Activated CD4-positive, alpha-beta T cell treated with anti-CD3 and anti-CD28 coated beads, Interleukin-2, amount 50 U/mL, for 1 hour (primary cell): Measurements from ENCODE around the gene KCNB1.

Experiments
- DNase-seq: peaks from one replicate; pipeline ENCODE4 v3.0.0-alpha.2; 2020

Gene KCNB1

DNA sequence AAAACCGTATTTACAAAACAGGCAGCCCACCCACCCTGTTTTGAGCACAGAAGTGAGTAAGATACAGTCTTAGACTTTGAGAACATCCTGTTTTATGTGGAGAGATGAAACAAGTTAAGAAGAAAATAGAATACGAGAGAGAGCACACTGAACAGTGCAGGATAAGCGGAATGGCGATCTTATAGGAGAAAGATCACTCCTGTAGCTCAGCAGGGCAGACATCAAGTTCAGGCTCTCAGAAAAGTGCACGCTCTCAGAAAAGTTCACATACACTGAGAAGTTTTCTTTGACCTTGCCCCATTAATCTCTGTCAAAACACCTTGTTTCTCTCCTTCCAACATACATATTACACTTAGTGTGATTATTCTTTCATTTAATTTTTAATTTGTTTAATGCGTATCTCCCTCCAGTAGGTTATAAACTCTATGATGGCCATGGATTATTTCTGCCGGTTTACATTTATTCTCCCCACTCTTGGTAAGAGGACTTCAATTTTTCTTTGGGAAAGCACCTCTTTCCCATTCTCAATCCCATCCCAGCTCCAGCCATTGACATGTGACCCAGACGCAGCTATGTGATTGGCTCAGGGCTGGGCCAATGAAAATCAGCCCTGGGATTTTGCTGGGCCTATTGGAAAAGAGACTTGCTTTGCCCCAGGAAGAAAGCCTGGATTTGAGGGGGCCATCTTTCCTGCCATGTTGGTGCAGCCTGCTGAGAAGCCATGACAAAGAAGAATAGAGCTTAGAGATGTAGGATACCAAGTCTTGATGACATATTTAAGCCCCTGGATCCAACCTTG is 16.2 kb downstream of the KCNB1 start:
- no peak for DNase-seq

DNA sequence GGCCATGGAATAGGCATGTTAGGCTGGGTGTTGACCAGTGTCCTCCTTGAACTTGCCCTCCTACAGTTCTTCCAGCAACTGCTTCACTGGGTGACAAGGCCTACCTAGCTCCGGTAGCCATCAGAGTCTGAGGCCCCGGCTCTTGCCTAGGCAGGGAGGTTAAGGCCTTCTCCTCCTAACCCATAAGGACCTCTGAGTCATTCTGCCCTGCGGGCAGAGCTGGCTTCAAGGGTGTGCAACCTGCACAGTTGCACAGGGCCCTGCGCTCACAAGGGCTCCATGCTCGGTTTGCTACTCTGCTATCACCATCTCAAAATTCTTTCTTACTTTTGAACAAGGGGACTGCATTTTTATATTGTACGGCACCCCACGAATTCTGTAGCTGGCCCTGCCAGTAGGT is 17.9 kb downstream of the KCNB1 start:
- no peak for DNase-seq

DNA sequence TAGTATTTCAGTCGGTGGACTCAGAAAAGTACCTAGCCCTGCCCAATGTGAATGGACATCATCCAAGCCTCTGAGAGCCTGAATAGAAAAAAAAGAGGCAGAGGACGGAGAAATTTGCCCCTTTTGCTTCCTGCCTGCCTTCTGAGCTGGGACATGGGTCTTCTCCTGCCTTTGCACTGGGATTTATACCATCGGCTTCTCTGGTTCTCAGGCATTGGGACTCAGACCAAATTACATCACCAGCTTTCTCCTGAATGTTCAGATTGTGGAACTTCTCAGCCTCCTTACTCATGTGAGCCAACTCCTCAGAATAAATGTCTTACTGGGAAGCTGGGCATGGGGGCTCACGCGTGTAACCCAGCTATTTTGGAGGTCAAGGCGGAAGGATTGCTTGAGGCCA is 19.8 kb downstream of the KCNB1 start:
- DNase-seq, result no peak

DNA sequence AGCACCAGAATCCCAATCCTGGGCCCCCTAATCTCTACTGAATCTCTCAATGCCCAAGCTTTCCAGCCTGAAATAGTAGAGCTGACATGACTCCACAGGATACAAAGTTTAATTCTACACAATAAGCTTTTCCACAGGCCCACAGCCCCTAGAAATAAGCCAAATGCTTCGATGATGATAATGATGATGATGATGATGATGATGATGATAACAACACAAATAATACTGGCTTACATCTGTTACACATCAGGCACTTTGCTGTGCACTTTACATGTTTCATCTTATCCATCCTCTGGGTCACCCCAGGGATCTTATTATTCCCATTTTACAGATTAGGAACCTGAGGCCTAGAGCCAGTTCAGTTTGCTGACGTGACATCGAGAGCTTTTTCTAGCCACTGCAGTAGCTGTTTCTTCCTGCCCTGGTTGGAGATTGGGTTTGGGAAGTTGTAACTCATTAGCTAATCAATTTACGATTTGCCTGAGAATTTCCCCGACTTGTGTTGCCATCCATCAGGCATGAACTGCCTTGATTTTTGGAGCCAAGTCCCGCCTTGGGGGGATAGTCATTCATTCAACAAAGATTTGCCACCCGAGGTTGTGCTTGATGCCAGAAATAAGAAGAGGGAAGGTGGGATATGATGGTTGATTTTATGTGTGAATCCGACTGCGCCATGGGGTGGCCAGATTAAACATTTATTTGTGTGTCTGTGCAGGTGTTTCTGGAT is 20.4 kb downstream of the KCNB1 start:
- no peak for DNase-seq

DNA sequence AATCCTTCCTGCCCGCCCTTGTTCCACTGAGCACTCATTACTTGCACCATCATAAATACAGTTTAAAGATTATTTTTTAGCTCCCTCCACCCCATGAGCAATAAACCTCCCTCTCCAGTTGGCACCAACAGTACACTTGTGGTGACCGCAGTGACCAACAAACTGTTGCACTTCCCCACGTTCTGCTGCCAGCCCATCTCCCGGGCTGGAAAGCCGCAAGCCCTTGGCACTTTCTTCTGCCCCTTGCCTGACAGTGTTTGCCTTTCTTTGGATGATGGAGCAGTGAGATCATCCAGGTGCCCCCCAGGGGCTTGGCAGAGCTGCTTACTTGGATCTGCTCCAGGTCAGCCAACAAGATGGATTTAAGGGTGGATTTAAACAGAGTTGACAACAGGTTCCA is 21.6 kb downstream of the KCNB1 start:
- no peak for DNase-seq

DNA sequence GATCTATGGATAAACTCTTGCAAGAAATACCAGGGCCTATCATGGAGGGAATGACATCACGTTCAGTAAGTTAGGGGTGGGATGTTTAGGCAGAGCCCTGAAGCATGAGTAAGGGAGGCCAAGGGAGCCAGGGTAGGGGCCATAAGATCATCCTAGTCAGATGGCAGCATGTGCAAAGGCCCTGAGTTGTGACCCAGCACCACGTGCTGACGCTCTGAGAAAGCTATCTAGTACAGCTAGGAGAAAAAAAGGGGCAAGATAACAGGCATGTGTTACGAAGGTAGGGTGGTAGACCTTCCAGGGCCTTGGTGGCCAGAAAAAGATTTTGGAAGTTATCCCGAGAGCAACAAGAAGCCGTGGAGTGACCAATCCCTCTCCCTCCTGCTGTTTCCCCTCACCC is 22.3 kb downstream of the KCNB1 start:
- no peak for DNase-seq

DNA sequence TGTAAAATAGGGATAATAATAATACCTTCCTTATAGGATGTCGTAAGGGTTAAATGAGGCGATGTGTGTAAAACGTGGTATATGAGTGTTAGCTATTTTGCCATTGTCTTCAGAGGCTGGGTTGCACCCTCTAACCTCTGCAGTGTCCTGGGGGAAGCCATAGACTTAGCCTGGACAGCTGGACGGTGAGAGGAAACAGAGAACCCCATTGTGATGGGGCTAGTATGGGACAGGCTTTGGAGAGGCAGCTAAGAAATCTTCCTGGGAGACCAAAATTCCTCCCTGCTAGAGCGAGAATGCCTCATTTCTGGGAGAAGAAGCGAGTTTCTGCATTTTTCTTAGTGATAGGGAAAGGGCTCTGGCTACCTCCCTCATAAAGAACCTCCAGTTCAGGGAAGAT is 22.8 kb downstream of the KCNB1 start:
- no peak for DNase-seq

DNA sequence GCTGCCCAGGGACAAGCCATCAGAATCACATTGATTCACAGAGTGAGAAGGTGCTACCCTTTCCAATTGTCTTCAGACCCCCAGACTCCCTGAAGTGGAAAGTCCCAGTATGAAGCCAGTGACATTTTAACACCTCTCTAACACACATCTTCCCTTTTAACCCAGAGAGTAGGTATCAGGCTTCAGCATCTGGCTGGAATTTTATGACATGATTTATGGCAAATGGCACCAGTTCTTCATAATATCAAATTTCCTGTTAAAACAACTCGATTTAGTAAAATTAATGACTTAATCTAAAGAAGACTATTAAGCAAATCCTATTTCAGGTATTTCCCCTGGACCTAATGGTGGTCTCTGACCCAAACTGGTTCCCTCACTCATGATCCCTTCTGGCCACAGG is 25.0 kb downstream of the KCNB1 start:
- DNase-seq, result no peak

DNA sequence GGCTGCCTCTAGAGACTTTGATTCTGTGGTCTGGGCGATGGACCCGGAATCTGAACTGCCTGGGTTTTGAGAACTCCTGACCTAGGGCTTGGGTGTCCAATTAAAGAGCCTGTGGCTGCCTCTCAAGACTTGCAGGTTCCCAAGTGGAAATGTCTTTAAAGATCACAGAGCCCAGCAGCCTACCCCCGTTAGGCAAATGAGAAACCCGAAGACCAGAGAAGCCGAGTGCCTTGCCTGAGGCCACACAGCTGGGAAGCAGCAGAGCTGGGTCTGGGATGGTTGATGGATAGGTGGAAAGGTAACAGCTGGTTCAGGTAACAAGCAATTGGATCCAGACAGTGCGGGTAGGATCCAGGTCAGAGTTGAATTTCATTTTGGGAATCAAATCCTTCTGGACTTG is 25.8 kb downstream of the KCNB1 start:
- DNase-seq, result no peak

DNA sequence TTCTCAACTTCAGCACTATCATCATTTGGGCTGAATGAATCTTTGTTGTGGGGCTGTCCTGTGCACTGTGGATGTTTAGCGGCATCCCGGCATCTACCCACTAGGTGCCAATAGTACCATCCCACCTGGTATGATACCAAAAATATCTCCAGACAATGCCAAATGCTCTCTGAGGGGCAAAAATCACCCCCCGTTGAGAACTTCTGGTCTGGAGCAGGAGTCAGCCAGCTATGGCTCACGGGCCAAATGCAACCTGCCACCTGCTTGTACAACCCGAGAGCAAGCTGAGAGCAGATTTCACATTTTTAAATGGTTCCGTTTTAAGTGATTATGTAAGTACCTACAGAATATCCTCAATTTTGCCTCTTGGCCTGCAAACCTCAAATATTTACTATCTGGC is 26.8 kb downstream of the KCNB1 start:
- DNase-seq, result no peak

DNA sequence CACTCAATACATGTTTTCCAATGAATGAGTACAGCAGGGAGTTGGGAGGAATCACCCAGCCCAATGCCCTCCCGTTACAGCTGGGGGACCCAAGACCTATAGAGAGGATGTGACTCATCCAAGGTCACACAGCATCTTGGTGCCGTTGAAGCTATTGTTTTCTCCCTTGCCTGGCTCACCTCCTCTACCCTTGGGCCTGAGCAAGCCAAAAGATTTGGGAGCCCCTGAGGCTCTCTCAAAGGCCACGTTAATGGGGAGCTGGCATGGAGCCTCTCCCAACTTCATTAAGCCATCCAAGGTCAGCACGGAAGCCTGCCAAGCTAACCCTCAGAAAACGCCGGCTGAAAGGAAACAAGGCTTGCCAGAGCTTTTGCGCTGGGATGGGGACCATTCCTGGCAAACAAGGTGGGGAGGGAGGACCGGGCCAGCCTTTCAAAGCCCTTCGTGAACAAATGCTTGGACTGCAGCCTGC is 30.4 kb downstream of the KCNB1 start:
- no peak for DNase-seq

DNA sequence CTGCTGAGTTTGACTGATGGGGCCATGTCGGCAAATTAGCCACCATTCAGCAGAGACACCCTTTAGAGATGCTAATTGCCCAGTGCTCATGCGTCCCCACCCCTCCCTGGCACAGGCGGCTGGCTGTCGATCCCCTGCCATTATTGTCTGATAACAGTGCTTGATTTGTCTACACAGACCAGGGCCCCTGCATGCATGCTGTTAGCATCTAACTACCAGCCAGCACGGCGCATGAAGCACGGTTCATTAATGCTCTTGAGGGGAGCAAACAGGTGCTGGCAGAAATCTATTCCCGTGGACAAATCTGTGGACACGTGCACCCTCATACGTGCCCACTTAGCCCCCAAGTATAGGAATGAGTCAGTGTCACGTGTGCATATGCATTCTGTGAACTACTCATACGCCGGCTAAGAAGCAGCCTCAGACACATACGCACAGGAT is 32.2 kb downstream of the KCNB1 start:
- no peak for DNase-seq

DNA sequence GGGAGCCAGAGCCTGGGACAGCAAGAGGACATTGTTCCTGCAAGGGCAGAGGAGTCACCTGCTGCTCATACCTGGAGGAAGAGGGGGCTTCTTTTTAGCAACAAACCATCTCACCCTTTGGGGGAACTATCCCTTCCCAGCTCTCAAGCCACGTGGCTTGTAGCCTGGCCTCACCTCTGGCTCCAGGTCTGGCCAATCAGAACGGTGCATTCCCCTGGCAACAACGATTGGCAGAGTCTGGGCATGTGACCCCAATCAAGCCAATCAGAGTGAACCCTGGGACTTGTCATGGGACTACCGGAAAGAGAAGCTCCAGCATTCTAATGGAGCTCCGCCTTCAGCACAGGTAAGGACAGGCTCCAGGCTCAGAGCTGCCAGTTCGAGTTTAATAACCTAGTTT is 33.6 kb downstream of the KCNB1 start:
- no peak for DNase-seq

DNA sequence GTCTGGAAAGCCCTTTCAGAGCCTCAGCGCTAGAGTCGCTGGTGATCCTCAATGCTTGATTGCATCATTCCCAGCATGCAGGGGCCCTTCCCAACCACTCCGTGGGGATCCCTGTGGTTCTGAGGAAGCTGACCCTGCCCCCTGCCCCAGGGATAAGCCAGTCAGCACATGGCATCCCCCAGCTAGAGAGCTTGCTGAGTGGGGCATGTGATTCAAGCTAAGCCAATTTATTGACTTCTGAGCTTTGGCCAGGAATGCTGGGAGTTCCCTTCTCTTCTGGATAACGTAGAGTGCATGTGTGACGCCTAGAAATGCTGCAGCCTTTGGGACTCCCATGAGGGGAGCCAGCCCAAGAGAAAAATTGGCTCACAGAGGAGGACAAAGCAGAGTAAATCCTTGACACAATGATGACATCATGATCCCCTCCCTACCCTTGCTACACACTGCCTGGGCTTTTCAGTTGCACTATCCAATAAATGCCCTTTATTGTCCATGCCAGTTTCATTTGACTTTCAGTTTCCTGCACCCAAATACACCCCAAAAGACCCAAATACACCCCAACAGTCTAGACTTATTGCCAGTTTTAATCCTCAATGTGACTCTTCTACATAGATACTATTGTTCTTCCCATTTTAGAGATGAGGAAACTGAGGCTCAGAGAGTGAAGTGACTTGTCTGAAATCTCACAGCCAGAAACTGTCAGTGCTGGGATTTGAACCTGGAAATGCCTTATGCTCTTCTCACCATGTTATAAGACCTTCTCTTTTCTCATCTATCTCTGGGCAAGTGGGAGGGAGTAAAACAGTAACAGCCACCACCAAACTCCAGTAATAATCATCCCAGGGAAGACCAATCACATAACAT is 34.3 kb downstream of the KCNB1 start:
- no peak for DNase-seq

DNA sequence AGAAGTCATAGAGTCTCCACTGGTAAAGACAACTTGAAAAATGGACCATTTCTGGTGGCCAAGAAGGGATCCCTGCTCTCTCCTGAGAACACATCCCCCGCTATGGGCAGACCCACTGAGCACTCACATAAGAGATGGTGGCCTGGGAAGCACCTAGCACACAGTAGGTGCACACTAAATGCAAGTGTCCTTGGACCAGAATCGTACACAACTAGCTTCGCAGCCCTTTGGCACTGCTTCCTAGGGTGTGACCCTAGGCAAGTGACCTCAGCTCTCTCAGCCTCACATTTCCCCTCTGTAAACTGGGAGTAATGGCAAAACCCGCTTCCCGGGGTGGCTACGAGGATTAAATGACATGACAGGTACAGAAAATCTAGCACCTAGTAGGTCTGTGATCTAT is 35.1 kb downstream of the KCNB1 start:
- no peak for DNase-seq

DNA sequence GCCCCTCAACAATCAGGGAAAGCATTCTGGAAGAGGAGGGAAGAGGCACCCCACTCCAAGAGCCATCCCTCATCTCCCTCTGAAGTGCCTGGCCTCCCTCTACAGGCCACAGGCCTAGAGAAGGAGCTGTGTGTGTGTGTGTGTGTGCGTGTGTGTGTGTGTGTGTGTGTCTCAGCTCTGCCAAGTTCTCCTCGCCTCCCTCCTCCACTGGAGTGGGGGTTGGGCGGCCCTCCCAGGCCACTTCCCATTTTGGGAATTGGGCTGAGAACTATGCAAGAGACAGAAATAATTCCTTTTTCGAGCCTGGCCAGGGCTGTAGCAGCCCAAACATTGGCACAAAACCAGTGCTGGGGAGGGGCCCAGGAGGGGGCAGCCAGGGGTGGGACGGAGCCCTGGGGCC is 35.7 kb downstream of the KCNB1 start:
- no peak for DNase-seq

DNA sequence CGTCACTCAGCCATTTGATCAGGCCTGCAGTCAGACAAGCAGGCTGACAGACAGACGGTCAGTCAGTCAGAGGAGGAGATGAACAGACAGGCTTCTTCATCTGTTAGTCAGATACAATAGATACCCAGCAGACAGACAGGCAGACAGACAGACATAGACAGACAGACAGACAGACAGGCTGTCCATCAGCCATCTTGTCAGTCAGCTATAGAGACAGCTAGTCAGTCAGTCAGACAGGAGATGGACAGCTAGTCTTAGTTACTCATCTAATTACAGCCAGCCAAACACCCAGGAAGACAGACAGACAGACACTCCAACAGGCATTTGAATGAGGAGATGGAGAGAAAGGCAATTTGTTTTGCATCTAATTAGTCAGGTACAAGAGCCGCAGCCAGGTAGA is 36.4 kb downstream of the KCNB1 start:
- DNase-seq, result no peak

DNA sequence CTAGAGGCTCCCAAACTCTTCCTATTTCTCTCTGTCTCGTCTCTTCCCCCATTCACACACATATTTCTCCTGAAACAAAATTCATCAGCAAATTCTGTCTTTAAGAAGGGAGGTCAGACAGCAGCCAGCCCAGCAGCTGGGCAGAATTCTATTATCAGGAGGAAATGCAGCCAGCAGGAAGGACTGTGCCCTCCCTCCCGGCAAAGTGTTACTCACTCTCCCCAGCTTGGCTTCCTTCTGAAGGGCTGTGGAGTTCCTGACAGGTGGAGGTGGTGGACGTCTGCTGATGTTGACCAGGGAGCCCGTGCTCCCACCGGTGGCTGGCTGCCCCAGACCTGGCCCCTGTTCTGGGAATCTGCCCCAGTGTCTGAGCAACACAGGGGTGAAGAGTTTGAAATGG is 37.3 kb downstream of the KCNB1 start:
- no peak for DNase-seq

DNA sequence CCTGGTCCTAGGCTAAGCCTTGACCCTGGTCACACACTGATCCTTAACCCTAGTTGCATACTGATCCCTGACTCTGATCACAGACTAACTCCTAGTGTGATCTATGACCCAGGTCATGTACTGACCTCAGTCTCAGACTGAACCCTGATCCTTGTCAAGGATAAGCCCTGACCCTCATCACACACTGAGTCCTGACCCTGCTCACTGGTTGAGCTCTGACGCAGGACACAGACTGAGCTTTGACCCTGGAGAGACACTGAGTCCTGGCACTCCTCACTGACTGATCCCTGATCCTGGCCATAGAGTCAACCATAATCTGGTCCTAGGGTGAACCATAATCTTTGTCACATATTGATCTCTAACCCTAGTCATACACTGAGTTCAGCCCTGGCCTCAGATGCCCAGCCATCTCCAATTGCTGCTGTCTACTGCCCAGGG is 37.9 kb downstream of the KCNB1 start:
- DNase-seq, result no peak

DNA sequence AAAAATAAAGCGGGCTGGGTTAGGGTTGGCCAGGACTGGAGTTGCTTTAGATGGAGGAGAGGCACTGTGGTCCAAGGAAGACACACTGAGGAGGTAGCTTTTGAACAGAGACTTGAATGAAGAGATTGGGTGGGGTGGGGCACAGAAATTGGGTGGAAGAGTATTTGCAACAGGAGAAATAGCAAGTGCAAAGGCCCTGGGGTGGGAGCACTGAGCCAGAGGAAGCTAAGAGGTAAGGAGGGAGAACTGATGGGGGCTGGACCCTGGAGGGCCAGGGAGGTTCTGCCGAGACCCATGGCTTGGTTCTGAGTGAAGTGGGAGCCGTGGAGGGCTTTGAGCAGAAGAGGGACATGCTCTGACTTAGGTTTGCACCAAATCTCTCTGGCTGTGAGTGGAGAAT is 45.4 kb downstream of the KCNB1 start:
- DNase-seq, result no peak

DNA sequence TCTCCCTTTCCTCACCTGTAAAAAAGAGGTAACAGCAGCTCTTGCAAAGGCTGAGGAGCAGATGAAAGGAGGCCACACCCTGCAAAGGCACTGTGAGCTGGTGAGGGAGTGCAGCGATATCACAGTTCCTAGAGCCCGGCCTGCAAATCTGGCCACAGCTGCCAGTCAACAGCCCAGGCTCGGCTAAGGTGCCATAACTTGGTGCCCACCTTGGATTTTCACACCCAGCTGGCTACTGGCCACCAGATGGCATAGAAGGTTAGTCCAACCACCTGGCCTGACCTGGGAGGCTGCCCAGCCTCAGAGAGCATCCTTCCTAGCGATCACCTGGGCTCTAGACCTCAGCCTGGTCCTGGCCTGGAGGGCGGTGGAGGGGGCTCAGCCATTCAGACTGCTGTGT is 46.8 kb downstream of the KCNB1 start:
- no peak for DNase-seq

DNA sequence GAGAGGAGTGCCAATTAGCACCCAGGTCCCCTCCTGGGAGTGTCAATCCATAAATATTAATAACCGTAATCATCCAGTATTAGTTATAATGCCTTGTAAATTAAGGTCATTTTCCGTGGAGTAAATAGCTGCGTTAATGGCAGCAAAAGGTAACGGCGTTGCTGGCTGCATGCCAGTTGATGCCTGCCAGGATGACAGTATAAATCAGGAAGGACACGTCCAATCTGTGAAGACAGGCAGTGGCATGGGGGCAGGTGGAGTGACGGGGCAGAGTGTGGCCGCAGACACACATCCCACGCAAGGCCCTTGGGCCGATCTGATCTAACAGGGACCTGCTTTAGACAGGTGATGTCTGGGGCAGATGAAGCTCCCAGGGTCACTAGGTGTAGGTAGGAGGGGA is 49.1 kb downstream of the KCNB1 start:
- DNase-seq, result no peak

DNA sequence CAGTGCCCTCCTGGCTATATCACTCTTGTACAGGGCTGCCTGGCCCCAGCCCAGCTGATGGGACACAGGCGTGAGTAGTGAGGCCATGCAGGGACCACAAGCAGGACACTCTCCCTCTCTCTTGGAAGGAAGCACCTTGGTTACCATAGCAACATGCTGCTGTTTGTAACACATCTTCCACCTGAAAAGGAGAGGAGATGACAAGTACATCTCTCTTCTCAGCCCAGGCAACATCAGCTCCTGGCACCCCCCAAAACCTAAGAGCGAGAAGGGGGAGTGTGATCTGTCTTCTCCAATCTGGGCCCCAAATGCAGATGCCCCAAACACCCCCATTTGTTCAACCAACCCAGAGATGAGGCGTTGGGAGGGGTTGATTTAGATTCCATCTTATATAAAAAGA is 49.9 kb downstream of the KCNB1 start:
- no peak for DNase-seq

DNA sequence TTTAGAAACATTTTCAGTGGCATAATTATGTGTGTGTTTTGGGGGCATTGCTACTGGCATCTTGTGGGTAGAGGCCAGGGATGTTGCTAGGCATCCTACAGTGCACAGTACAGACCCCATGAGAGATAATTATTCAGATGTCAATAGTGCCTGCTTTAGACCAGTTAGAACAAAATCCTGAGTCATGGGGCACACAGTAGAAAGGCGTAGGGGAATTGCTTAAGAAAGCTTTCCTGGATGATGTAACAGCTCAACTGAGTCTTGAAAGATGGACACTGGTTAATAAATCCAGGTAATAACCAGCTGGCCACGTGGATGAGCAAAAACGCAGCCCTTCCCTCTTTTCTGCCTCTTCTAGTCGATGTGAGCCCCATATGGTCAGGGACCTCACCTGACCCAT is 51.1 kb downstream of the KCNB1 start:
- no peak for DNase-seq
